ENCODE results near the gene PGAM2. TPM values are rescaled to one million over a fixed set of nuclear protein-coding genes. Genes with fewer than 3 reads are reported as not detected.
A peak's percentile ranks its signal among the peaks of the same experiment; 100 is the strongest.

The PGAM2 gene
- total and polyA plus RNA-seq, 8 donors: 0.92 to 5.8 (median 3.7) TPM; not detected in 4

GRCh38 chr7:44112997-44113763, 47.8 kb upstream of the PGAM2 start:
- WGBS, 5 donors: 50 to 76% (median 67%) methylated on average over 11 to 34 of the region's 34 CpGs
- intact Hi-C loops (cut with DNase I; ENCODE audit: low total_unique reads): no loop called here
- peak overlapping the region in 3 of 4 donors; percentile 0 to 25 (median 9) for H3K4me3 ChIP-seq
- H3K27ac ChIP-seq: peak overlapping the region in 1 of 5 donors; percentile 43
- H3K9me3 ChIP-seq: no peaks in the 10 kb centered on the region
- peaks cover 6 to 100% (median 96%) of the 10 kb centered on the region in 4 donors for H3K36me3 ChIP-seq
- H3K27me3 ChIP-seq: no peaks in the 10 kb centered on the region
- no peak for DNase-seq
- H3K4me1 ChIP-seq: peaks cover 0 to 18% (median 4%) of the 10 kb centered on the region in 4 donors
- no peak for TF ChIP-seq POLR2AphosphoS5 (IDR thresholded peaks at IDR 0.05)
- TF ChIP-seq EP300 (IDR thresholded peaks at IDR 0.05): no peak
- no peak for TF ChIP-seq CTCF (IDR thresholded peaks at IDR 0.05)
- TF ChIP-seq POLR2A (IDR thresholded peaks at IDR 0.05): no peak

- TF ChIP-seq CTCF (IDR thresholded peaks at IDR 0.05) (no peak), POLR2AphosphoS5 (IDR thresholded peaks at IDR 0.05) (no peak), EP300 (IDR thresholded peaks at IDR 0.05) (no peak), POLR2A (IDR thresholded peaks at IDR 0.05) (no peak)
- Histone ChIP-seq H3K9me3 (no peaks in the 10 kb centered on the region), H3K27me3 (no peaks in the 10 kb centered on the region), H3K4me1 (peaks cover 0 to 26% (median 7%) of the 10 kb centered on the region in 4 donors), H3K36me3 (peaks cover 6 to 100% (median 95%) of the 10 kb centered on the region in 4 donors), H3K4me3 (peak overlapping the region in 3 of 4 donors; percentile 0 to 25 (median 9)), H3K27ac (peak overlapping the region in 1 of 5 donors; percentile 43)
- 40 to 72% (median 57%) methylated on average over 34 to 41 of the region's 41 CpGs for WGBS, 5 donors
- intact Hi-C loops (cut with DNase I; ENCODE audit: low total_unique reads): no loop called here
- DNase-seq: peak in 1 of 2 donors; percentile 59
Observed at GRCh38 chr7:44112231-44112996, 47.0 kb upstream of the PGAM2 start.

- no peak for DNase-seq
- peaks cover 0 to 33% (median 13%) of the 10 kb centered on the region in 4 donors for H3K4me1 ChIP-seq
- no peaks in the 10 kb centered on the region for H3K9me3 ChIP-seq
- intact Hi-C loops (cut with DNase I; ENCODE audit: low total_unique reads): no loop called here
- no peak for TF ChIP-seq POLR2AphosphoS5 (IDR thresholded peaks at IDR 0.05)
- no peak for TF ChIP-seq POLR2A (IDR thresholded peaks at IDR 0.05)
- TF ChIP-seq EP300 (IDR thresholded peaks at IDR 0.05): no peak
- no peak for TF ChIP-seq CTCF (IDR thresholded peaks at IDR 0.05)
- no peaks in the 10 kb centered on the region for H3K27me3 ChIP-seq
- H3K27ac ChIP-seq: no peak overlapping the region
- WGBS, 5 donors: 72 to 84% (median 74%) methylated on average over 8 to 16 of the region's 16 CpGs
- H3K4me3 ChIP-seq: no peak overlapping the region
- H3K36me3 ChIP-seq: peaks cover 6 to 100% (median 92%) of the 10 kb centered on the region in 4 donors
Observed at GRCh38 chr7:44111761-44112160, 46.4 kb upstream of the PGAM2 start.
